Cardiac fibroblast (primary cell): ENCODE results near the gene TOPORS.

Experiments used
- DNase-seq, 2 donors: peaks; one replicate each; pipeline versions ENCODE4 v3.0.0 to v3.0.0-alpha.2; 2010; ENCODE audit warnings: low read depth in 2 of 2
- H3K4me3 ChIP-seq, 2 donors: replicated peaks in 1 of 2; 1 replicate in 1 of 2; 2 replicates in 1 of 2; pipeline ENCODE4 v1.5.1; 2011; ENCODE audit warnings: low read depth in 2 of 2, low read length in 2 of 2, mild to moderate bottlenecking in 2 of 2, moderate library complexity in 1 of 2
- CTCF ChIP-seq: IDR thresholded peaks from one replicate; pipeline ENCODE4 v1.5.1; 2011; ENCODE audit warnings: low read depth, mild to moderate bottlenecking, low read length, inconsistent platforms

TOPORS gene

DNA sequence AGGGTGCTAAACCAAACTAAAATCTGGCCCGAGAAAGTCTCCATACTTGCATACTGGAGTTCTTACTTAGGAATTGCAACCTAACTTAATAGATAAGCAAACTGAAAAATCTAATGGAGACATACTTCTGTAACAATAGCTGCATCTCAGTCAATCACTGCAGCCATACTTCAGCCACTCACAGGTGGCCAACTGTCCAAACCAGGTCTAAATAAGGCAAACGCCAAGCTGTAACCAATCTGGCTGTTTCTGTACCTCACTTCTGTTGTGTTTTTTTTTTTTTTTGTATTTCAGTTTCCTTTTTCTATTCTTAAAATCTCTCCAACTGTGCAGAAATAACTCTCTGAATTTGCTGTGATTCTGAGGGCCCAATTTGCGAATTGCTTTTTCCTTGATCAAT is 24.9 kb upstream of the TOPORS start:
- no peak for DNase-seq
- TF ChIP-seq CTCF = no peak
- no peak overlapping the region for H3K4me3 ChIP-seq

- DNase-seq = no peak
- TF ChIP-seq CTCF = no peak
- H3K4me3 ChIP-seq = no peak overlapping the region
Observed at GRCh38 chr9:32574858-32575257, 22.5 kb upstream of the TOPORS start.

- no peak for DNase-seq
- H3K4me3 ChIP-seq = no peak overlapping the region
- TF ChIP-seq CTCF = no peak
Observed at GRCh38 chr9:32573821-32574220, 21.4 kb upstream of the TOPORS start.

DNA sequence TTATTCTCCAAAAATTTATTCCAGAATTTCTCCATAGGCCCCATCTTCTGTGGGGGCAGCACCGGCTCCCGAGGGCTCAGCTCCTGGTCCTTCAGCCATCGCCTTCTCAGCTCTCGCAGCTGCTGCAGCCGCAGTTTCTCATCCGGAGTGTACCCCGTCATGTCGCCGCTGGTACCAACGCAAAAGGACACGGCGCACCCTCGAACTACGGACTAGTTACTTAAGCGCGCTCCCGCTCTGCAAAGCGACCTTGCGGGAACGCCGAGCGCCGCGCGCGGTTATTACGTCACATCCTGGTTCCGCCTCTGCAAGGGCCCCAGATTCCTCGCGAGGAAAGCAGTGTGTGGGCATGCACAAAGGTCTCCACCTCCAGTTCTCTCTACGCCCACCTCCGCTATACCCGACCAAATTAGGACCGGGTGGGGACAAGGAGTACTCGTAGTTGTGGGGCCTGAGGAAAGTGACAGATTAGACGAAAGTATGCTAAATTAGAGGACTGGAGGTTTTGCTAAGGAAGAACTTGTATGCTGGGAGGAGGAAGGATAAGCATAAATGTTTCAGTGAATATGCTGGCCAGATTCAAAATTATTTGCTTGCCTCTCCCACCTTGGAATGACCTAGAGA is 20.6 kb upstream of the TOPORS start, which contains the start of gene NDUFB6:
NDUFB6 (minus strand) TSS at position 260 of the 624 bp plus-strand sequence; CDS start at position 161, 99 bp downstream.
- peak within 1 kb of the TSS; percentile 78 to 88 for H3K4me3 ChIP-seq
- no peak for TF ChIP-seq CTCF
- DNase-seq = peak; percentile 92 to 95

- TF ChIP-seq CTCF = peak; percentile 71
- DNase-seq = peak; percentile 80 to 84
- peak overlapping the region; percentile 78 to 88 for H3K4me3 ChIP-seq
Observed at GRCh38 chr9:32571969-32572899, 19.8 kb upstream of the TOPORS start.

DNA sequence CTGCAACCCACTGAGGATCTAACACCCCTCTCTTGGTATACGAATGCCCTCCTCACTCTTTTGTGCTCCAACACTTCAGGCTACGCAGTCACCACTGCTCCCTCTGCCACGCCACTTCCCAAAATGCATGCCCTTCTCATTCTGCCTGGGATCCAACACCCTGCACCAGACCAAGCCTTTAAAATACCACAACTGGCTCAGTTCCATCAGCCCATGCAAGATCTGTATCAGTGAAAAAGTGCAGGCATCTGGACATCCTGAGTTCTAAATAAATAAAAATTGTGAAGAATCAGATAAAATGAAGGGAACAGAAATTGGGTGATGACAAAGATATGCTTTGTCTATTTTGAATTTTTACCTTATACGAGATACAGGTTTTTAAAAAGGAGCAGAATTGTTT is 17.9 kb upstream of the TOPORS start:
- TF ChIP-seq CTCF = no peak
- no peak for DNase-seq
- no peak overlapping the region for H3K4me3 ChIP-seq
